K562 (cell line): ENCODE results near the gene RGS21. TPM values are rescaled to one million over a fixed set of nuclear protein-coding genes. Genes with fewer than 3 reads are reported as not detected.
A peak's percentile ranks its signal among the peaks of the same experiment; 100 is the strongest.

ENCODE experiments used
- ATAC-seq: fragments of 200-7000 bp; cut with Tn5 transposase; 3 replicates; pipeline ENCODE4 v1.9.1; 2020; ENCODE audit warnings: moderate library complexity
- BruUV-seq: library from RNA; stranded (reverse); fragments of 400-500 nt; replicated peaks from 2 replicates; lab custom pipeline; 2021; lab: Mats Ljungman, UMichigan
- CTCF ChIA-PET: fragments of 300-600 bp; formaldehyde crosslinking; extraction: SDS; loops from one replicate; lab custom pipeline; 2021; ENCODE audit warnings: low intra/inter-chr PET ratio; lab: Yijun Ruan, JAX
- POLR2A ChIA-PET: fragments of 300-600, 350-650 bp; sonication (Branson Sonifier 250); formaldehyde crosslinking; extraction: SDS; loops from one replicate; lab custom pipeline; 2021; ENCODE audit warnings: antibody characterized with exemption, inconsistent platforms; lab: Yijun Ruan, JAX
- DNase-seq, 4 experiments: peaks; one replicate each; pipeline versions ENCODE4 v3.0.0 to v3.0.0-alpha.2; 2011 to 2018; ENCODE audit warnings: low spot score in 3 of 4, mixed read lengths in 3 of 4; ENCODE audit errors: extremely low read depth in 1 of 4
- FAIRE-seq: peaks from 2 replicates; lab custom pipeline; 2011; peaks lifted over from hg19 to GRCh38; lab: Jason Lieb, UNC
- H2AFZ ChIP-seq: 2 replicates; pipeline ENCODE4 v1.6.0; 2011; ENCODE audit warnings: low read depth, low read length, control low read depth, inconsistent platforms
- H3K27ac ChIP-seq: fragments of 200-600 bp; 3 replicates; pipeline ENCODE4 v1.8.0; 2011; ENCODE audit warnings: low read depth, mild to moderate bottlenecking, control low read depth, inconsistent platforms, low read length, moderate library complexity, mixed read lengths; ENCODE audit errors: extremely low read depth
- H3K27me3 ChIP-seq, 2 experiments: fragments of 300-600 bp in 1 of 2; 2 replicates in 1 of 2; 3 replicates in 1 of 2; pipeline versions ENCODE4 v1.6.0 to v1.8.0; 2011; ENCODE audit warnings: inconsistent platforms in 2 of 2, low read length in 2 of 2, mild to moderate bottlenecking in 1 of 2, mixed read lengths in 1 of 2, moderate library complexity in 1 of 2; ENCODE audit not compliant: control insufficient read depth in 2 of 2, insufficient read depth in 2 of 2
- H3K36me3 ChIP-seq: fragments of 300-600 bp; 3 replicates; pipeline ENCODE4 v1.8.0; 2011; ENCODE audit warnings: mild to moderate bottlenecking, low read length, inconsistent platforms; ENCODE audit not compliant: control insufficient read depth, insufficient read depth
- H3K4me1 ChIP-seq, 2 experiments: fragments of 200-600 bp in 1 of 2; replicated peaks in 1 of 2; 2 replicates in 1 of 2; 3 replicates in 1 of 2; pipeline versions ENCODE4 v1.5.1 to v1.8.0; 2011; ENCODE audit warnings: inconsistent platforms in 2 of 2, low read length in 2 of 2, mild to moderate bottlenecking in 1 of 2, mixed read lengths in 1 of 2, moderate library complexity in 1 of 2; ENCODE audit not compliant: control insufficient read depth in 2 of 2, insufficient read depth in 2 of 2
- H3K4me2 ChIP-seq: 2 replicates; pipeline ENCODE4 v1.6.1; 2011; ENCODE audit warnings: low read length, control low read depth, inconsistent platforms, mixed read lengths; ENCODE audit not compliant: insufficient read depth
- H3K4me3 ChIP-seq: fragments of 200-600 bp; sonication (generic), shearing (Covaris generic); 2 replicates; pipeline ENCODE4 v1.5.1; 2016; ENCODE audit warnings: control low read depth, inconsistent platforms
- H3K79me2 ChIP-seq: fragments of 200-600 bp; 3 replicates; pipeline ENCODE4 v1.8.0; 2011; ENCODE audit warnings: low read length, inconsistent platforms; ENCODE audit not compliant: control insufficient read depth, insufficient read depth
- H3K9ac ChIP-seq, 2 experiments: 2 replicates each; pipeline versions ENCODE4 v1.6.0 to v1.6.1; 2011; ENCODE audit warnings: low read depth in 2 of 2, low read length in 2 of 2, control low read depth in 1 of 2, inconsistent platforms in 1 of 2, mild to moderate bottlenecking in 1 of 2, mixed read lengths in 1 of 2; ENCODE audit not compliant: insufficient read depth in 1 of 2
- H3K9me1 ChIP-seq: one replicate; pipeline ENCODE4 v1.6.0; 2011; ENCODE audit warnings: inconsistent platforms, mild to moderate bottlenecking, low read length, moderate library complexity; ENCODE audit not compliant: control insufficient read depth, insufficient read depth
- H3K9me3 ChIP-seq: replicated peaks from 2 replicates; pipeline ENCODE4 v1.5.1; 2011; ENCODE audit warnings: low read depth, low read length, inconsistent platforms; ENCODE audit not compliant: control insufficient read depth, insufficient read depth
- H4K20me1 ChIP-seq: replicated peaks from 2 replicates; pipeline ENCODE4 v1.6.1; 2011; ENCODE audit warnings: low read length, inconsistent platforms, mixed read lengths; ENCODE audit not compliant: control insufficient read depth, insufficient read depth
- BRD9 ChIP-seq: fragments of 450-650 bp; IDR thresholded peaks from 2 replicates; pipeline ENCODE4 v1.6.1; 2018; ENCODE audit warnings: low read depth; ENCODE audit not compliant: partially characterized antibody
- C11orf30 ChIP-seq: fragments of 450-650 bp; IDR thresholded peaks from 2 replicates; pipeline ENCODE4 v1.6.1; 2016; ENCODE audit warnings: low read depth, mild to moderate bottlenecking
- CAMTA2 ChIP-seq: fragments of 250-450 bp; sonication (Bioruptor Pico); conservative IDR thresholded peaks from 2 replicates; pipeline ENCODE4 v1.5.1; 2022
- CREM ChIP-seq: IDR thresholded peaks from 2 replicates; pipeline ENCODE4 v1.6.1; 2014; ENCODE audit warnings: antibody characterized with exemption, low read depth
- GTF2F1 ChIP-seq: IDR thresholded peaks from 2 replicates; pipeline ENCODE4 v1.6.1; 2011; ENCODE audit warnings: low read depth, low read length, improper control_type of control experiment
- HIVEP1 ChIP-seq: fragments of 250-450 bp; sonication (Bioruptor Pico); IDR thresholded peaks from 2 replicates; pipeline ENCODE4 v1.4.0; 2020; ENCODE audit warnings: mild to moderate bottlenecking
- MAFF ChIP-seq: IDR thresholded peaks from 2 replicates; pipeline ENCODE4 v1.6.1; 2012; ENCODE audit warnings: low read length, improper control_type of control experiment
- MAZ ChIP-seq, 2 experiments: fragments of 450-650 bp in 1 of 2; sonication (generic) in 1 of 2; formaldehyde crosslinking; IDR thresholded peaks in 1 of 2; conservative IDR thresholded peaks in 1 of 2; 2 replicates each; pipeline versions ENCODE4 v1.4.0 to v1.5.0; 2020; ENCODE audit warnings: mild to moderate bottlenecking in 1 of 2, missing genetic modification reagents in 1 of 2
- MIER1 ChIP-seq: fragments of 450-650 bp; IDR thresholded peaks from 2 replicates; pipeline ENCODE4 v1.6.1; 2016; ENCODE audit warnings: antibody characterized with exemption, mild to moderate bottlenecking, low read depth
- NCOR1 ChIP-seq: fragments of 450-650 bp; IDR thresholded peaks from 2 replicates; pipeline ENCODE4 v1.6.1; 2016; ENCODE audit warnings: mild to moderate bottlenecking, moderate library complexity
- NFE2 ChIP-seq: IDR thresholded peaks from 2 replicates; pipeline ENCODE4 v1.6.1; 2014; ENCODE audit warnings: antibody characterized with exemption, low read depth
- NFYB ChIP-seq: IDR thresholded peaks from 2 replicates; pipeline ENCODE4 v1.6.1; 2011; ENCODE audit warnings: mild to moderate bottlenecking, moderate library complexity; ENCODE audit not compliant: insufficient read length; ENCODE audit errors: extremely low read depth
- ZNF316 ChIP-seq: fragments of 450-650 bp; IDR thresholded peaks from 2 replicates; pipeline ENCODE4 v1.6.1; 2016
- ZNF384 ChIP-seq: IDR thresholded peaks from 2 replicates; pipeline ENCODE4 v1.6.1; 2012; ENCODE audit warnings: low read depth, low read length, improper control_type of control experiment
- ZNF77 ChIP-seq: fragments of 250-450 bp; sonication (Bioruptor Pico); IDR thresholded peaks from 2 replicates; pipeline ENCODE4 v1.5.0; 2020
- WGBS: fragments of 100-300 bp; shearing (Covaris generic); methylation state at CpG from one replicate; pipeline ENCODE4 v1.1.6; 2016; ENCODE audit warnings: low coverage, mixed read lengths; ENCODE audit not compliant: insufficient coverage; ENCODE audit errors: missing lambda C conversion rate; 5-methylcytosine and 5-hydroxymethylcytosine counted together
- in situ Hi-C: fragments of 300-500 bp; cut with MboI; formaldehyde crosslinking; loops from 4 replicates; pipeline ENCODE4 v1.15.0; 2018; ENCODE audit warnings: inconsistent platforms, mixed read lengths
- intact Hi-C: fragments of 100-400 bp; cut with micrococcal nuclease; formaldehyde crosslinking; loops from 2 replicates; pipeline ENCODE4 v1.14.2; 2022
- polyA plus RNA-seq, 8 experiments: library from polyadenylated mRNA; depleted of rRNA in 4 of 8; stranded (reverse) in 5 of 8; unstranded in 3 of 8; fragments of >200 nt; fragmentation: Nextera tagmentation in 2 of 8; fragmentation: Illumina TruSeq in 1 of 8; extraction: Ambion mirVana in 2 of 8; extraction: Trizol in 1 of 8; gene quantifications; 2 replicates each; pipeline versions ENCODE4 v1.2.1 to v1.2.3, GENCODE V29; 2011 to 2014; ENCODE audit warnings: inconsistent platforms in 1 of 8, missing spikeins in 1 of 8
- total RNA-seq, 7 experiments: library from RNA; depleted of rRNA in 6 of 7; stranded (reverse); fragments of >200 nt in 6 of 7; fragmentation: Illumina TruSeq in 2 of 7; extraction: Trizol in 2 of 7; gene quantifications; 2 replicates each; pipeline versions ENCODE4 v1.2.1 to v1.2.3, GENCODE V29; 2011 to 2021; ENCODE audit warnings: low replicate concordance in 1 of 7
- TF ChIP-seq, protein P1 (sequence below): fragments of 250-450 bp; sonication (Bioruptor Pico); IDR thresholded peaks from 2 replicates; pipeline ENCODE4 v1.9.0; 2021; ENCODE audit warnings: mild to moderate bottlenecking
- TF ChIP-seq, protein P2 (sequence below): fragments of 200-400 bp; formaldehyde crosslinking; IDR thresholded peaks from 2 replicates; pipeline ENCODE4 v1.6.1; 2017; ENCODE audit warnings: mild to moderate bottlenecking, low read depth, low read length, moderate library complexity
- TF ChIP-seq, protein P3 (sequence below): fragments of 450-650 bp; IDR thresholded peaks from 2 replicates; pipeline ENCODE4 v1.6.1; 2016; ENCODE audit warnings: mild to moderate bottlenecking

RGS21 gene
- total and polyA plus RNA-seq, 9 of the 15 experiments (the other 6 are each of a cell fraction or from before 2014, with no cell fraction given), result not detected

DNA sequence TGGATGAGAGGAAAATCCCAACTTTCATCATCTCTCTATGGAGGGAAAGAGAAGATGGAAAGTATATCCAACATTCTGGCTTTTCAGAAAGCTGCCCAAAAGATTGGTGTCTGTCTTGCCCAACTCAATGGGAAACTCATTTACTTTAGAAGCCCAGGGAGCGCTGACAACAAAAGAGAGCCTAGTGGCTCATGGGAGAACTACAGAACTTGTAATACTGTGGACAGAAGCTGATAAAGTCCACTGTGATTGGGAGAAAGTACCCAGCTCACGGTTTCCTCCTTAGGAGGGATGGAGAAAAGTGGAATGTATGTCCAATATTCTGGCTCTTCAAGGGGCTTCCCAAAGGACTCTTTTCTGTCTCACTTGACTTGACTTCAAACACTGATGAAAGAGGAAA, 66.0 kb downstream of the RGS21 start (continued):
- no peak for TF ChIP-seq CAMTA2 (CRISPR knock-in tag)

DNA sequence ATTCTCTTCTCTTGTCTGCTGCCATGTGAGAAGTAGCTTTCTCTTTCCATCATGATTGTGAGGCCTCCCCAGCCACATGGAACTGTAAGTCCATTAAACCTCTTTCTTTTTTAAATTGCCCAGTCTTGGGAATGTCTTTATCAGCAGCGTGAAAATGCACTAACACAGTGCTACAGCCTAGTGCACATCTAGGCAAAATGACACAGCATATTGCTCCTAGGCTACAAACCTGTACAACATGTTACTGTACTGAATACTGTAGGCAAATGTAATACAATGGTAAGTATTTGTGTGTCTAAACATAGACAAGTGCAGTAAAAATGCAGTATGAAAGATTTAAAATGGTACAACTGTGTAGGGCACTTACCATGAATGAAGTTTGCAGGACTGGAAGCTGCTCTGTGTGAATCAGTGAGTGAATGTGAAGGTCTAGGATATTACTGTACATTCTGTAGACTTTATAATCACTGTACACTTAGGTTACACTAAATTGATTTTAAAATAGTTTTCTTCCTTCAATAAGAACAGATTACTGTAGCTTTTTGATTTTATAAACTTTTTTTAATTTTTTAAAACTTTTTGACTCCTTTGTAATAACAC, 69.4 kb downstream of the RGS21 start:
- Histone ChIP-seq H3K4me2 (peak overlapping the region; percentile 34), H3K27ac (peak overlapping the region; percentile 29; the same call in 2 of the 3 replicates), H3K9me1 (no peaks in the 10 kb centered on the region), H3K4me3 (no peak overlapping the region), H4K20me1 (no peaks in the 10 kb centered on the region), H3K79me2 (no peaks in the 10 kb centered on the region), H3K9me3 (peaks cover 2% of the 10 kb centered on the region; the same call in 1 of the 2 replicates), H2AFZ (peak overlapping the region; percentile 77; the same call in 1 of the 2 replicates), H3K9ac (no peak overlapping the region), H3K27me3 (no peaks in the 10 kb centered on the region), H3K36me3 (no peaks in the 10 kb centered on the region), H3K4me1 (no peaks in the 10 kb centered on the region)
- FAIRE-seq (no peak), ATAC-seq (peak; percentile 81), DNase-seq (peak in 1 of 4 experiments; percentile 18)
- TF ChIP-seq CREM (no peak), MAZ (CRISPR knock-in tag; conservative IDR thresholded peaks at IDR 0.05 in 1 of 2, IDR thresholded peaks at IDR 0.05 in 1 of 2) (0 out of 4 replicates have a peak, but pooled peaks of 1 of the 2 experiments have one; percentile 17), NFYB (no peak), NCOR1 (no peak), BRD9 (peak; percentile 39), GTF2F1 (no peak), ZNF384 (no peak), MAFF (peak; percentile 11; the same call in 1 of the 2 replicates), ZNF77 (CRISPR knock-in tag) (no peak), C11orf30 (peak; percentile 62), HIVEP1 (no peak), MIER1 (no peak), NFE2 (peak; percentile 71), ZNF316 (peak; percentile 65)
- TF ChIP-seq, protein P1, sequence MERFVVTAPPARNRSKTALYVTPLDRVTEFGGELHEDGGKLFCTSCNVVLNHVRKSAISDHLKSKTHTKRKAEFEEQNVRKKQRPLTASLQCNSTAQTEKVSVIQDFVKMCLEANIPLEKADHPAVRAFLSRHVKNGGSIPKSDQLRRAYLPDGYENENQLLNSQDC (CRISPR knock-in tag), result no peak
- TF ChIP-seq, protein P2, sequence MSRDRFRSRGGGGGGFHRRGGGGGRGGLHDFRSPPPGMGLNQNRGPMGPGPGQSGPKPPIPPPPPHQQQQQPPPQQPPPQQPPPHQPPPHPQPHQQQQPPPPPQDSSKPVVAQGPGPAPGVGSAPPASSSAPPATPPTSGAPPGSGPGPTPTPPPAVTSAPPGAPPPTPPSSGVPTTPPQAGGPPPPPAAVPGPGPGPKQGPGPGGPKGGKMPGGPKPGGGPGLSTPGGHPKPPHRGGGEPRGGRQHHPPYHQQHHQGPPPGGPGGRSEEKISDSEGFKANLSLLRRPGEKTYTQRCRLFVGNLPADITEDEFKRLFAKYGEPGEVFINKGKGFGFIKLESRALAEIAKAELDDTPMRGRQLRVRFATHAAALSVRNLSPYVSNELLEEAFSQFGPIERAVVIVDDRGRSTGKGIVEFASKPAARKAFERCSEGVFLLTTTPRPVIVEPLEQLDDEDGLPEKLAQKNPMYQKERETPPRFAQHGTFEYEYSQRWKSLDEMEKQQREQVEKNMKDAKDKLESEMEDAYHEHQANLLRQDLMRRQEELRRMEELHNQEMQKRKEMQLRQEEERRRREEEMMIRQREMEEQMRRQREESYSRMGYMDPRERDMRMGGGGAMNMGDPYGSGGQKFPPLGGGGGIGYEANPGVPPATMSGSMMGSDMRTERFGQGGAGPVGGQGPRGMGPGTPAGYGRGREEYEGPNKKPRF, result no peak
- TF ChIP-seq, protein P3, sequence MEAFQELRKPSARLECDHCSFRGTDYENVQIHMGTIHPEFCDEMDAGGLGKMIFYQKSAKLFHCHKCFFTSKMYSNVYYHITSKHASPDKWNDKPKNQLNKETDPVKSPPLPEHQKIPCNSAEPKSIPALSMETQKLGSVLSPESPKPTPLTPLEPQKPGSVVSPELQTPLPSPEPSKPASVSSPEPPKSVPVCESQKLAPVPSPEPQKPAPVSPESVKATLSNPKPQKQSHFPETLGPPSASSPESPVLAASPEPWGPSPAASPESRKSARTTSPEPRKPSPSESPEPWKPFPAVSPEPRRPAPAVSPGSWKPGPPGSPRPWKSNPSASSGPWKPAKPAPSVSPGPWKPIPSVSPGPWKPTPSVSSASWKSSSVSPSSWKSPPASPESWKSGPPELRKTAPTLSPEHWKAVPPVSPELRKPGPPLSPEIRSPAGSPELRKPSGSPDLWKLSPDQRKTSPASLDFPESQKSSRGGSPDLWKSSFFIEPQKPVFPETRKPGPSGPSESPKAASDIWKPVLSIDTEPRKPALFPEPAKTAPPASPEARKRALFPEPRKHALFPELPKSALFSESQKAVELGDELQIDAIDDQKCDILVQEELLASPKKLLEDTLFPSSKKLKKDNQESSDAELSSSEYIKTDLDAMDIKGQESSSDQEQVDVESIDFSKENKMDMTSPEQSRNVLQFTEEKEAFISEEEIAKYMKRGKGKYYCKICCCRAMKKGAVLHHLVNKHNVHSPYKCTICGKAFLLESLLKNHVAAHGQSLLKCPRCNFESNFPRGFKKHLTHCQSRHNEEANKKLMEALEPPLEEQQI, result 0 out of 2 replicates have a peak, but pooled peaks have one; percentile 12
- in situ Hi-C loops, result no loop called here
- no TSS peak for BruUV-seq
- ChIA-PET POLR2A (no interaction called here), CTCF (no interaction called here)
- 0% methylated on average over 1 of the region's 1 CpG for WGBS
- intact Hi-C loops, result no loop called here
